Measurements from ENCODE around the gene KPNA4.
A peak's percentile ranks its signal among the peaks of the same experiment; 100 is the strongest.

Gene KPNA4

DNA sequence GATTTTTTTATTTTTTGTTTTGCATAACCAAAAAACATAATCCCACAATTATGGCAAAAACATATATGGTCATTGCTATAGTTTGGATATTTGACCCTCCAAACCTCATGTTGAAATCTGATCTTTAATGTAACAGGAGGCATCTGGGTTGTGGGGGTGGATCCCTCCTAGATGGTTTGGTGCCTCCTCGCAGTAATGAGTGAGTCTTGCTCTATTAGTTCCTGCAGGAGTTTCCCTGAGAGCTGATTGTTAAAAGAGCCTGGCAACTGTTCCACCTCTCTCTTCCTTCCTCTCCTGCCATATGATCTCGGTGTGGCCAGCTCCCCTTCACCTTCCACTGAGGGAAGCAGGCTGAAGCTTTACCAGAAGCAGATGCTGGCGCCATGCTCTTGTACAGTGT is 82.6 kb downstream of the KPNA4 start:
- TF ChIP-seq RARB (CRISPR knock-in tag; IDR thresholded peaks at IDR 0.05) (no peak), TOX (CRISPR knock-in tag; IDR thresholded peaks at IDR 0.05; ENCODE audit: borderline replicate concordance) (no peak)
- ATAC-seq = no peak

DNA sequence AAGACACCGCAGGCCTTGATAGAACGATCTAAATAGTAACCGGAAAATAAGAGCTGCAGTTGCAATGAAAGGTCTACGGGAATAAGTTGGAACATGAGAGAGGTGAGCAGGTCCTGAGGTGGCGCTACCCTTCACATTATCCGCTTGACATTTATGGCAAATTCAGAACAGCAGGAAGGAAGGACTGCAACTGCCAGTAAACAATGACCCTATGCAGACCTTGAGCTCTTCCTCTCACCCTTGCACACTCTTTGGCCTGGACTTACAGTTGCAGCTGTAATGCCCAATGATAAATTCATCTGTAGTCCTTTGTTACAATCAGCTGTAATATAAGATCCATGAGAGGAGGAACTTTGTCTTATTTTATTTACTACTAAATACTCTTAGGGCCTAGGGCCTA is 83.5 kb downstream of the KPNA4 start:
- ATAC-seq = no peak

DNA sequence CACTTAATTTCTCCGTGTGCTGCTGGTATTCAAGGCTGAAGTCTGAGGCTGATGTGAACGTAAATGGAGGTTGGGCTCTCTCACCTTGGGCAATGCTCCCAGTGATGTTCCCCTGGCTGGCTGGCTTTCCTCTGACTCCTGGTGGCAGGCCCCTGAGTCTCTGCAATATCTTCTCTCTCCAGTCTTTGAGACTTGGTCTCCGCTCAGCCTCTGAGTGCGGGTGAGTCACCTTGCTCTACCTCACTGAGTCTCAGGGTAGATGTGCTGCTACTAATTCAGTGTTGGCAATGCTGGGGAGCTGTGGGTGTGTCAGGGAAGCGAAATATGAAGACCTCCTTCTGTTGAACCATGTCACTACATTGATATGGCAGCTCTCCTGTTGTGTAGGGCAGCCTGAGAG is 84.4 kb downstream of the KPNA4 start:
- ATAC-seq = peak; percentile 58
- TF ChIP-seq TOX (CRISPR knock-in tag; IDR thresholded peaks at IDR 0.05; ENCODE audit: borderline replicate concordance) (no peak), ESRRG (CRISPR knock-in tag; IDR thresholded peaks at IDR 0.05) (no peak), TCF4 (CRISPR knock-in tag; IDR thresholded peaks at IDR 0.05; ENCODE audit: borderline replicate concordance) (no peak), ZNF8 (CRISPR knock-in tag; IDR thresholded peaks at IDR 0.05) (no peak), BACH2 (CRISPR knock-in tag; IDR thresholded peaks at IDR 0.05; ENCODE audit: borderline replicate concordance) (no peak), ZNF565 (CRISPR knock-in tag; conservative IDR thresholded peaks at IDR 0.05; ENCODE audit: low read depth) (no peak), OSR1 (CRISPR knock-in tag; IDR thresholded peaks at IDR 0.05) (no peak), CSDC2 (CRISPR knock-in tag; IDR thresholded peaks at IDR 0.05) (no peak), ISL1 (CRISPR knock-in tag; IDR thresholded peaks at IDR 0.05) (no peak), ZFP30 (CRISPR knock-in tag; IDR thresholded peaks at IDR 0.05) (no peak), RARB (CRISPR knock-in tag; IDR thresholded peaks at IDR 0.05) (no peak), ZFP3 (CRISPR knock-in tag; IDR thresholded peaks at IDR 0.05) (no peak), SNAI2 (CRISPR knock-in tag; IDR thresholded peaks at IDR 0.05) (no peak), ZNF70 (CRISPR knock-in tag; IDR thresholded peaks at IDR 0.05) (no peak), ZC3H10 (CRISPR knock-in tag; IDR thresholded peaks at IDR 0.05) (no peak)
- TF ChIP-seq, protein P1, sequence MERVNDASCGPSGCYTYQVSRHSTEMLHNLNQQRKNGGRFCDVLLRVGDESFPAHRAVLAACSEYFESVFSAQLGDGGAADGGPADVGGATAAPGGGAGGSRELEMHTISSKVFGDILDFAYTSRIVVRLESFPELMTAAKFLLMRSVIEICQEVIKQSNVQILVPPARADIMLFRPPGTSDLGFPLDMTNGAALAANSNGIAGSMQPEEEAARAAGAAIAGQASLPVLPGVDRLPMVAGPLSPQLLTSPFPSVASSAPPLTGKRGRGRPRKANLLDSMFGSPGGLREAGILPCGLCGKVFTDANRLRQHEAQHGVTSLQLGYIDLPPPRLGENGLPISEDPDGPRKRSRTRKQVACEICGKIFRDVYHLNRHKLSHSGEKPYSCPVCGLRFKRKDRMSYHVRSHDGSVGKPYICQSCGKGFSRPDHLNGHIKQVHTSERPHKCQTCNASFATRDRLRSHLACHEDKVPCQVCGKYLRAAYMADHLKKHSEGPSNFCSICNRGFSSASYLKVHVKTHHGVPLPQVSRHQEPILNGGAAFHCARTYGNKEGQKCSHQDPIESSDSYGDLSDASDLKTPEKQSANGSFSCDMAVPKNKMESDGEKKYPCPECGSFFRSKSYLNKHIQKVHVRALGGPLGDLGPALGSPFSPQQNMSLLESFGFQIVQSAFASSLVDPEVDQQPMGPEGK (CRISPR knock-in tag; IDR thresholded peaks at IDR 0.05; ENCODE audit: borderline replicate concordance) = no peak
- TF ChIP-seq, protein P2, sequence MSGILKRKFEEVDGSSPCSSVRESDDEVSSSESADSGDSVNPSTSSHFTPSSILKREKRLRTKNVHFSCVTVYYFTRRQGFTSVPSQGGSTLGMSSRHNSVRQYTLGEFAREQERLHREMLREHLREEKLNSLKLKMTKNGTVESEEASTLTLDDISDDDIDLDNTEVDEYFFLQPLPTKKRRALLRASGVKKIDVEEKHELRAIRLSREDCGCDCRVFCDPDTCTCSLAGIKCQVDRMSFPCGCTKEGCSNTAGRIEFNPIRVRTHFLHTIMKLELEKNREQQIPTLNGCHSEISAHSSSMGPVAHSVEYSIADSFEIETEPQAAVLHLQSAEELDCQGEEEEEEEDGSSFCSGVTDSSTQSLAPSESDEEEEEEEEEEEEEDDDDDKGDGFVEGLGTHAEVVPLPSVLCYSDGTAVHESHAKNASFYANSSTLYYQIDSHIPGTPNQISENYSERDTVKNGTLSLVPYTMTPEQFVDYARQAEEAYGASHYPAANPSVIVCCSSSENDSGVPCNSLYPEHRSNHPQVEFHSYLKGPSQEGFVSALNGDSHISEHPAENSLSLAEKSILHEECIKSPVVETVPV (CRISPR knock-in tag; IDR thresholded peaks at IDR 0.05) = no peak
- TF ChIP-seq, protein P3, sequence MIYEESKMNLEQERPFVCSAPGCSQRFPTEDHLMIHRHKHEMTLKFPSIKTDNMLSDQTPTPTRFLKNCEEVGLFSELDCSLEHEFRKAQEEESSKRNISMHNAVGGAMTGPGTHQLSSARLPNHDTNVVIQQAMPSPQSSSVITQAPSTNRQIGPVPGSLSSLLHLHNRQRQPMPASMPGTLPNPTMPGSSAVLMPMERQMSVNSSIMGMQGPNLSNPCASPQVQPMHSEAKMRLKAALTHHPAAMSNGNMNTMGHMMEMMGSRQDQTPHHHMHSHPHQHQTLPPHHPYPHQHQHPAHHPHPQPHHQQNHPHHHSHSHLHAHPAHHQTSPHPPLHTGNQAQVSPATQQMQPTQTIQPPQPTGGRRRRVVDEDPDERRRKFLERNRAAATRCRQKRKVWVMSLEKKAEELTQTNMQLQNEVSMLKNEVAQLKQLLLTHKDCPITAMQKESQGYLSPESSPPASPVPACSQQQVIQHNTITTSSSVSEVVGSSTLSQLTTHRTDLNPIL (CRISPR knock-in tag; IDR thresholded peaks at IDR 0.05; ENCODE audit: low read depth) = no peak
- TF ChIP-seq, protein P4, sequence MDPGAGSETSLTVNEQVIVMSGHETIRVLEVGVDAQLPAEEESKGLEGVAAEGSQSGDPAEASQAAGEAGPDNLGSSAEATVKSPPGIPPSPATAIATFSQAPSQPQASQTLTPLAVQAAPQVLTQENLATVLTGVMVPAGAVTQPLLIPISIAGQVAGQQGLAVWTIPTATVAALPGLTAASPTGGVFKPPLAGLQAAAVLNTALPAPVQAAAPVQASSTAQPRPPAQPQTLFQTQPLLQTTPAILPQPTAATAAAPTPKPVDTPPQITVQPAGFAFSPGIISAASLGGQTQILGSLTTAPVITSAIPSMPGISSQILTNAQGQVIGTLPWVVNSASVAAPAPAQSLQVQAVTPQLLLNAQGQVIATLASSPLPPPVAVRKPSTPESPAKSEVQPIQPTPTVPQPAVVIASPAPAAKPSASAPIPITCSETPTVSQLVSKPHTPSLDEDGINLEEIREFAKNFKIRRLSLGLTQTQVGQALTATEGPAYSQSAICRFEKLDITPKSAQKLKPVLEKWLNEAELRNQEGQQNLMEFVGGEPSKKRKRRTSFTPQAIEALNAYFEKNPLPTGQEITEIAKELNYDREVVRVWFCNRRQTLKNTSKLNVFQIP (CRISPR knock-in tag; IDR thresholded peaks at IDR 0.05; ENCODE audit: borderline replicate concordance, low read depth) = no peak
- TF ChIP-seq, protein P5, sequence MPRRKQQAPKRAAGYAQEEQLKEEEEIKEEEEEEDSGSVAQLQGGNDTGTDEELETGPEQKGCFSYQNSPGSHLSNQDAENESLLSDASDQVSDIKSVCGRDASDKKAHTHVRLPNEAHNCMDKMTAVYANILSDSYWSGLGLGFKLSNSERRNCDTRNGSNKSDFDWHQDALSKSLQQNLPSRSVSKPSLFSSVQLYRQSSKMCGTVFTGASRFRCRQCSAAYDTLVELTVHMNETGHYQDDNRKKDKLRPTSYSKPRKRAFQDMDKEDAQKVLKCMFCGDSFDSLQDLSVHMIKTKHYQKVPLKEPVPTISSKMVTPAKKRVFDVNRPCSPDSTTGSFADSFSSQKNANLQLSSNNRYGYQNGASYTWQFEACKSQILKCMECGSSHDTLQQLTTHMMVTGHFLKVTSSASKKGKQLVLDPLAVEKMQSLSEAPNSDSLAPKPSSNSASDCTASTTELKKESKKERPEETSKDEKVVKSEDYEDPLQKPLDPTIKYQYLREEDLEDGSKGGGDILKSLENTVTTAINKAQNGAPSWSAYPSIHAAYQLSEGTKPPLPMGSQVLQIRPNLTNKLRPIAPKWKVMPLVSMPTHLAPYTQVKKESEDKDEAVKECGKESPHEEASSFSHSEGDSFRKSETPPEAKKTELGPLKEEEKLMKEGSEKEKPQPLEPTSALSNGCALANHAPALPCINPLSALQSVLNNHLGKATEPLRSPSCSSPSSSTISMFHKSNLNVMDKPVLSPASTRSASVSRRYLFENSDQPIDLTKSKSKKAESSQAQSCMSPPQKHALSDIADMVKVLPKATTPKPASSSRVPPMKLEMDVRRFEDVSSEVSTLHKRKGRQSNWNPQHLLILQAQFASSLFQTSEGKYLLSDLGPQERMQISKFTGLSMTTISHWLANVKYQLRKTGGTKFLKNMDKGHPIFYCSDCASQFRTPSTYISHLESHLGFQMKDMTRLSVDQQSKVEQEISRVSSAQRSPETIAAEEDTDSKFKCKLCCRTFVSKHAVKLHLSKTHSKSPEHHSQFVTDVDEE (CRISPR knock-in tag; IDR thresholded peaks at IDR 0.05) = no peak

More for the DNA sequence above, 83.5 kb downstream of the KPNA4 start:
- TF ChIP-seq, protein P2 (CRISPR knock-in tag; IDR thresholded peaks at IDR 0.05) = no peak
- no peak for TF ChIP-seq PPARA (CRISPR knock-in tag; IDR thresholded peaks at IDR 0.05; ENCODE audit: borderline replicate concordance)
- no peak for TF ChIP-seq ESRRG (CRISPR knock-in tag; IDR thresholded peaks at IDR 0.05)
- no peak for TF ChIP-seq ZNF565 (CRISPR knock-in tag; conservative IDR thresholded peaks at IDR 0.05; ENCODE audit: low read depth)
- TF ChIP-seq ZC3H10 (CRISPR knock-in tag; IDR thresholded peaks at IDR 0.05) = no peak
- TF ChIP-seq, protein P1 (CRISPR knock-in tag; IDR thresholded peaks at IDR 0.05; ENCODE audit: borderline replicate concordance) = no peak
- TF ChIP-seq ZNF8 (CRISPR knock-in tag; IDR thresholded peaks at IDR 0.05) = no peak
- no peak for TF ChIP-seq BACH2 (CRISPR knock-in tag; IDR thresholded peaks at IDR 0.05; ENCODE audit: borderline replicate concordance)

Measured in SK-N-SH treated with all-trans-retinoic acid at 6 μM for 48 hours (cell line).